HCT116 (cell line): ENCODE measurements around the gene PJA2. TPM values are rescaled to one million over a fixed set of nuclear protein-coding genes. Genes with fewer than 3 reads are reported as not detected.

ENCODE experiments used
- ATAC-seq: fragments of 200-7000 bp; cut with Tn5 transposase; 2 replicates; pipeline ENCODE4 v1.9.1; 2020; ENCODE audit warnings: mild to moderate bottlenecking, moderate library complexity
- BruUV-seq: library from RNA; stranded (reverse); fragments of 400-500 nt; replicated peaks from 2 replicates; lab custom pipeline; 2021; lab: Mats Ljungman, UMichigan
- CTCF ChIA-PET: fragments of 300-600 bp; sonication (Branson Sonifier 250); formaldehyde crosslinking; loops from one replicate; lab custom pipeline; 2021; ENCODE audit warnings: antibody characterized with exemption; lab: Charles Lee
- POLR2A ChIA-PET: fragments of 300-600, 350-600 bp; sonication (Branson Sonifier 250); formaldehyde crosslinking; loops from one replicate; lab custom pipeline; 2021; ENCODE audit warnings: antibody characterized with exemption; lab: Charles Lee
- RAD21 ChIA-PET, 2 experiments: fragments of 300-600 bp; sonication (Branson Sonifier 250); formaldehyde crosslinking; loops; one replicate each; lab custom pipeline; 2023; ENCODE audit warnings: low total read pairs in 2 of 2; ENCODE audit not compliant: uncharacterized antibody in 2 of 2, unreplicated experiment in 2 of 2, low non-redundant PET in 1 of 2; lab: Charles Lee
- DNase-seq: peaks from one replicate; pipeline ENCODE4 v3.0.0-alpha.2; 2010; ENCODE audit warnings: low read depth, low spot score
- H2AFZ ChIP-seq: fragments of 200-600 bp; shearing (Covaris generic), sonication (generic); 2 replicates; pipeline ENCODE4 v1.6.1; 2017; ENCODE audit warnings: low read depth, mixed run types, mixed read lengths, antibody characterized with exemption, low read length; ENCODE audit not compliant: poor library complexity, severe bottlenecking
- H3K27ac ChIP-seq: 2 replicates; pipeline ENCODE4 v1.5.1; 2012; ENCODE audit warnings: low read depth, low read length
- H3K27me3 ChIP-seq: fragments of 200-600 bp; sonication (generic); 2 replicates; pipeline ENCODE4 v1.6.1; 2016; ENCODE audit warnings: mixed run types, low read length, mixed read lengths; ENCODE audit not compliant: insufficient read depth
- H3K36me3 ChIP-seq, 2 experiments: fragments of 200-500 bp in 1 of 2; fragments of 200-600 bp in 1 of 2; sonication (Bioruptor generic) in 1 of 2; sonication (generic) in 1 of 2; 2 replicates each; pipeline versions ENCODE4 v1.5.1 to v1.6.1; 2014 to 2016; ENCODE audit warnings: low read length in 2 of 2, inconsistent platforms in 1 of 2, mixed read lengths in 1 of 2, mixed run types in 1 of 2; ENCODE audit not compliant: insufficient read depth in 2 of 2, control insufficient read depth in 1 of 2
- H3K4me1 ChIP-seq, 2 experiments: fragments of 200-600 bp in 1 of 2; sonication (generic) in 1 of 2; 2 replicates each; pipeline versions ENCODE4 v1.5.1 to v1.6.1; 2012 to 2017; ENCODE audit warnings: low read length in 2 of 2, inconsistent platforms in 1 of 2, mild to moderate bottlenecking in 1 of 2, mixed read lengths in 1 of 2, mixed run types in 1 of 2, moderate library complexity in 1 of 2; ENCODE audit not compliant: insufficient read depth in 2 of 2, control insufficient read depth in 1 of 2
- H3K4me2 ChIP-seq: fragments of 200-600 bp; sonication (generic); 2 replicates; pipeline ENCODE4 v1.6.1; 2017; ENCODE audit warnings: mixed run types, low read length, mixed read lengths
- H3K4me3 ChIP-seq, 2 experiments: fragments of 200-600 bp in 1 of 2; sonication (generic) in 1 of 2; replicated peaks in 1 of 2; 2 replicates each; pipeline ENCODE4 v1.5.1; 2011 to 2016; ENCODE audit warnings: low read length in 2 of 2, control low read depth in 1 of 2, low read depth in 1 of 2, mild to moderate bottlenecking in 1 of 2, mixed read lengths in 1 of 2, mixed run types in 1 of 2
- H3K79me2 ChIP-seq: fragments of 200-600 bp; sonication (generic); 2 replicates; pipeline ENCODE4 v1.6.1; 2017; ENCODE audit warnings: mild to moderate bottlenecking, mixed run types, low read length, moderate library complexity, mixed read lengths; ENCODE audit not compliant: insufficient read depth
- H3K9ac ChIP-seq: fragments of 200-600 bp; sonication (generic); 2 replicates; pipeline ENCODE4 v1.6.1; 2016; ENCODE audit warnings: low read length, mixed read lengths
- H3K9me2 ChIP-seq: fragments of 200-600 bp; sonication (generic), shearing (Covaris generic); 2 replicates; pipeline ENCODE4 v1.6.1; 2017; ENCODE audit warnings: mixed run types, mild to moderate bottlenecking, moderate library complexity; ENCODE audit not compliant: insufficient read depth
- H3K9me3 ChIP-seq, 2 experiments: fragments of 200-500 bp in 1 of 2; fragments of 200-600 bp in 1 of 2; sonication (Bioruptor generic) in 1 of 2; sonication (generic) in 1 of 2; 2 replicates each; pipeline ENCODE4 v1.6.1; 2014 to 2017; ENCODE audit warnings: low read length in 2 of 2, mixed read lengths in 2 of 2, inconsistent platforms in 1 of 2, low read depth in 1 of 2, mild to moderate bottlenecking in 1 of 2, mixed run types in 1 of 2, moderate library complexity in 1 of 2; ENCODE audit not compliant: control insufficient read depth in 1 of 2, insufficient read depth in 1 of 2
- H4K20me1 ChIP-seq: fragments of 200-600 bp; sonication (generic), shearing (Covaris generic); 2 replicates; pipeline ENCODE4 v1.6.1; 2017; ENCODE audit warnings: mixed run types, mild to moderate bottlenecking, moderate library complexity; ENCODE audit not compliant: insufficient read depth
- CEBPB ChIP-seq: IDR thresholded peaks from 2 replicates; pipeline ENCODE4 v1.6.1; 2012; ENCODE audit warnings: low read depth
- EGR1 ChIP-seq: IDR thresholded peaks from 2 replicates; pipeline ENCODE4 v1.6.1; 2012; ENCODE audit warnings: low read depth
- ELF1 ChIP-seq: IDR thresholded peaks from 2 replicates; pipeline ENCODE4 v1.6.1; 2012; ENCODE audit warnings: low read depth, borderline replicate concordance
- EZH2 ChIP-seq: fragments of 200-600 bp; sonication (generic); IDR thresholded peaks from 2 replicates; pipeline ENCODE4 v1.6.1; 2017; ENCODE audit warnings: antibody characterized with exemption, mixed run types
- EZH2phosphoT487 ChIP-seq: fragments of 200-600 bp; IDR thresholded peaks from 2 replicates; pipeline ENCODE4 v1.6.1; 2018; ENCODE audit warnings: antibody characterized with exemption, borderline replicate concordance
- FOSL1 ChIP-seq: IDR thresholded peaks from 2 replicates; pipeline ENCODE4 v1.6.1; 2012; ENCODE audit warnings: low read depth
- JUND ChIP-seq: IDR thresholded peaks from 2 replicates; pipeline ENCODE4 v1.6.1; 2012
- MAX ChIP-seq: IDR thresholded peaks from 2 replicates; pipeline ENCODE4 v1.6.1; 2012
- POLR2AphosphoS5 ChIP-seq: IDR thresholded peaks from 2 replicates; pipeline ENCODE4 v1.6.1; 2011; ENCODE audit warnings: mild to moderate bottlenecking, low read depth, low read length, moderate library complexity
- RAD21 ChIP-seq: IDR thresholded peaks from 2 replicates; pipeline ENCODE4 v1.6.1; 2012; ENCODE audit warnings: low read depth, mild to moderate bottlenecking
- SP1 ChIP-seq: IDR thresholded peaks from 2 replicates; pipeline ENCODE4 v1.6.1; 2012; ENCODE audit warnings: low read depth
- SRF ChIP-seq: IDR thresholded peaks from 2 replicates; pipeline ENCODE4 v1.6.1; 2012; ENCODE audit warnings: low read depth
- TCF7L2 ChIP-seq: IDR thresholded peaks from 2 replicates; pipeline ENCODE4 v1.7.0; 2011; ENCODE audit warnings: borderline replicate concordance, inconsistent platforms; ENCODE audit not compliant: insufficient read depth, insufficient read length; ENCODE audit errors: extremely low read depth
- YY1 ChIP-seq: IDR thresholded peaks from 2 replicates; pipeline ENCODE4 v1.6.1; 2011; ENCODE audit warnings: low read length, low read depth, moderate library complexity, mild to moderate bottlenecking; ENCODE audit not compliant: insufficient replicate concordance; ENCODE audit errors: extremely low read depth
- ZBTB33 ChIP-seq: IDR thresholded peaks from 2 replicates; pipeline ENCODE4 v1.6.1; 2011; ENCODE audit warnings: mild to moderate bottlenecking, low read length, moderate library complexity; ENCODE audit not compliant: insufficient replicate concordance; ENCODE audit errors: extremely low read depth
- ZFX ChIP-seq: fragments of 450-650 bp; IDR thresholded peaks from 2 replicates; pipeline ENCODE4 v1.6.1; 2017
- ZNF274 ChIP-seq: fragments of 200-500 bp; sonication (Bioruptor generic); IDR thresholded peaks from 2 replicates; pipeline ENCODE4 v1.6.1; 2014; ENCODE audit warnings: mild to moderate bottlenecking, low read depth, low read length, inconsistent platforms
- intact Hi-C: fragments of 100-400 bp; cut with micrococcal nuclease; formaldehyde crosslinking; loops from 2 replicates; pipeline ENCODE4 v1.10.0; 2022
- total RNA-seq: library from RNA; stranded (reverse); gene quantifications from one replicate; pipeline ENCODE4 v1.2.1, GENCODE V29; 2021; ENCODE audit not compliant: unreplicated experiment
- TF ChIP-seq, protein P1 (sequence below): IDR thresholded peaks from 2 replicates; pipeline ENCODE4 v1.6.1; 2012

PJA2 gene
- total RNA-seq, 1 experiment from 2014 or later, result 38.4 TPM

DNA sequence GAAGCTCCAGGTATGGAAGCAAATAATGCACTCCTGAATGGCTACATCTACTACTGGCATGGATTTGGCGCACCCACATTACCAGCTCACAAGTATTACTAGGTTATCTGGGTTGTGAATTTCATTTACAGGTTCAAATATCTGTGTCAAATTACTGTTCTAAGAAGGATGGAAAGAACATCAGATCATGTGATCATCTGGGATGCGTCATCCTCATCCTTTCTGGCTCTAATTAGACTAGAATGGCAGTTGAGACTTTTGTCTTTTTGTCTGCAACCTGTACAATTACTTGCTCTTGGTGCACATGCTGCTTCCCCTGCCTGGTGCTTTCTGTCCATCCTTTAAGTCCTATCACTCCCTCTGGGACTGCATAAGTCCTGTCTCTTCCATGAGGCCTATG, 64.1 kb downstream of the PJA2 start:
- RAD21 ChIA-PET, result no interaction called here

DNA sequence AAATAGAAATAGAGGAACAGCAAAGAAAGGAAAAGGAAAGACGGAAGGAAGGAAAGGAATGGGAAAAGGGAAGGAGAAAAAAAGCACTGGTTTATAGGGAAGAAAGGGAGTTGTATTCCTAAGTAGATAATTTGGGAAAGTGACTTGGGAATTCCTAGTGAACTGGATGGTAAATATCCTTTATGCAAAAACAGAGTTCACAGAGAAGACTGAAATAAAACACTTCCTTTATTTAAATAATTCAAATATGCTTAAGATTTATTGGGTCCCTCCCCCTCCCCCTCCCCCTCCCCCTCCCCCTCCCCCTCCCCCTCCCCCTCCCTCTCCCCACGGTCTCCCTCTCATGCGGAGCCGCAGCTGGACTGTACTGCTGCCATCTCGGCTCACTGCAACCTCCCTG, 69.4 kb downstream of the PJA2 start:
- Histone ChIP-seq H2AFZ (no peak overlapping the region), H3K79me2 (no peaks in the 10 kb centered on the region), H3K9me3 (no peaks in the 10 kb centered on the region), H3K36me3 (peaks cover 0 to 7% of the 10 kb centered on the region in 2 experiments; a peak in 2 of 4 replicates), H3K4me3 (no peak overlapping the region)
- POLR2A ChIA-PET, result no interaction called here
- RAD21 ChIA-PET, result no interaction called here
- no peak for ATAC-seq
- no TSS peak for BruUV-seq
- TF ChIP-seq JUND (no peak), ZFX (no peak), EZH2phosphoT487 (no peak), EGR1 (no peak), YY1 (no peak), ZNF274 (no peak), TCF7L2 (no peak), SP1 (no peak), POLR2AphosphoS5 (no peak), EZH2 (no peak), RAD21 (no peak), ZBTB33 (no peak), FOSL1 (no peak), MAX (no peak), CEBPB (no peak), SRF (no peak)
- TF ChIP-seq, protein P1, sequence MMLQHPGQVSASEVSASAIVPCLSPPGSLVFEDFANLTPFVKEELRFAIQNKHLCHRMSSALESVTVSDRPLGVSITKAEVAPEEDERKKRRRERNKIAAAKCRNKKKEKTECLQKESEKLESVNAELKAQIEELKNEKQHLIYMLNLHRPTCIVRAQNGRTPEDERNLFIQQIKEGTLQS, result no peak
- TF ChIP-seq, all 23 proteins: peak for 0
- Histone ChIP-seq H3K27me3 (no peaks in the 10 kb centered on the region), H3K9me2 (no peaks in the 10 kb centered on the region), H3K27ac (no peak overlapping the region), H4K20me1 (no peaks in the 10 kb centered on the region), H3K9ac (no peak overlapping the region), H3K4me2 (no peak overlapping the region), H3K4me1 (no peaks in the 10 kb centered on the region)
- CTCF ChIA-PET, result no interaction called here
- no peak for DNase-seq
- intact Hi-C loops, result no loop called here

More for the DNA sequence above, 64.1 kb downstream of the PJA2 start:
- peaks cover 0 to 7% of the 10 kb centered on the region in 2 experiments; a peak in 2 of 4 replicates for H3K36me3 ChIP-seq
- no peak overlapping the region for H3K9ac ChIP-seq
- no peak overlapping the region for H3K4me3 ChIP-seq
- H4K20me1 ChIP-seq, result no peaks in the 10 kb centered on the region
- intact Hi-C loops, result no loop called here
- ATAC-seq, result no peak
- H3K27me3 ChIP-seq, result no peaks in the 10 kb centered on the region
- no peaks in the 10 kb centered on the region for H3K4me1 ChIP-seq
- no peak overlapping the region for H3K27ac ChIP-seq
- no TSS peak for BruUV-seq
- ChIA-PET CTCF (no interaction called here), POLR2A (no interaction called here)
- H3K4me2 ChIP-seq, result no peak overlapping the region
- no peaks in the 10 kb centered on the region for H3K9me3 ChIP-seq
- no peak for TF ChIP-seq ELF1
- TF ChIP-seq, all 23 proteins: peak for 0
- Histone ChIP-seq H3K9me2 (no peaks in the 10 kb centered on the region), H3K79me2 (no peaks in the 10 kb centered on the region), H2AFZ (no peak overlapping the region)
- DNase-seq, result no peak
